Stimulated activated CD8-positive, alpha-beta memory T cell treated with anti-CD3 and anti-CD28 coated beads, Interleukin-15, amount 100 ng/mL, for 4 hours (primary cell): ENCODE data around the gene HELT.
"Not testable (repeated sequence)": the region's sequence is repeated elsewhere in the genome, so short reads cannot be mapped to it uniquely, and the experiment has no call there.

Experiments used
- DNase-seq, 2 donors: peaks; one replicate each; pipeline ENCODE4 v3.0.0-alpha.2; 2020; ENCODE audit warnings: low read depth in 2 of 2

HELT gene, protein sequence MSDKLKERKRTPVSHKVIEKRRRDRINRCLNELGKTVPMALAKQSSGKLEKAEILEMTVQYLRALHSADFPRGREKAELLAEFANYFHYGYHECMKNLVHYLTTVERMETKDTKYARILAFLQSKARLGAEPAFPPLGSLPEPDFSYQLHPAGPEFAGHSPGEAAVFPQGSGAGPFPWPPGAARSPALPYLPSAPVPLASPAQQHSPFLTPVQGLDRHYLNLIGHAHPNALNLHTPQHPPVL

DNA sequence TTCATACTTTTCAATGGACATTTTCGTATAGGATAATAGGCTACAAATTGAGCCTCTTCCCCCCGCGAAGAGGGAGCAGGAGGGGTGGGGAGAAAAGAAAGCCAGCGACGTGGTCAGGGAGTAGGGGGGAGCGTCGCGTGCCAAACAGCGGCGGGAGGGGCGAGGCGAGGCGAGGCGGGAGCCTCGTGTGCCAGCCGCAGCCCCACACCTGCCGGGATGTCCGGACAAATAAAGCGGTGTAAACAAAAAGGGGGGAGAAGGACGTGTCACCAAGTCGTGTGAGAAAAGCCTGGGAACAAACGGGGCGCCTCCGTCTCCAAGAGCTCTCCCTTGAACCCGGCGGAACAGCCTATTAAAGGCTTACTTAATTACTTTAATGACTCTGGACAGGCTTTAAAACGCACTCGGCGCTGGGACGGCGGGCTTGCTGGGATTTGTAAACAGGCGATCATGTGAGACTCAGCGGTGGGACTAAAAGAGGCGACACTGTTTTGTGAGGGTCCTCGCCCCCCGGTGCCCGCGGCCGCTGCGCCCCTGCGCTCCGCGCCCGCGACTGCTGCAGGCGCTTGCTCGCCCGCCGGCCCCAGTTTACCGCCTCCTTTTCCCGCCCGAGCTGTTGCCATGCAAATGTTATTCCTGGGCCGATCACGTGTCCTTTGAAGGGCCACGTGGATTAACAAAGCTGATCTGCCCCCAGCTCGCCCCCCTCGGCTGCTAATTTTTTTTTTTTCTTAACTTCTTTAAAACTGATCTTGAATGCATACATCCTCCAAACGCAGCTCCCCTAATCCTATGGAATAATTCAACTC, at the start of gene HELT:
HELT (plus strand) TSS at position 527 of the 809 bp plus-strand sequence. CDS start 439 bp downstream, outside the sequence.
- no peak for DNase-seq

DNA sequence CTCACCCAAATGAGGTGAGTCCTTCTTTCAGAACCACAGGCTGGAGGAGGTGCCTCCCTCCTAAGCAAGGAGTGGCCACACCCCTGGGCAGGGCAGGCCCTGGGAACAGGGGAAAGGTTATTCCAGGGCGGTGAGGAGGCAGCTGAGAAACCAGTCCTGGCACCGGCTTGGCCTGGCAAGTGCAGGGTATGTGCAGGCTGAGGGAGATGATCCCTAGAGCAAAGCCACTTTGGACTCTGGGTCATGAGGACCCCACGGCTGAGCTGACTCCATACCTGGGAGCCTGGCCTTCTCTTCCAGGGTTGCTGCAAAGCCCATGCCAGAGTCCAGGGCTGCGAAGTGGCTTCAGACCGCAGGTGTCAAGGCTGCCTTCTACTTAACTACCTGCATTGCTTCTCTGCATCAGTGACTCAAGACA, 49.5 kb upstream of the HELT start:
- no peak for DNase-seq

DNA sequence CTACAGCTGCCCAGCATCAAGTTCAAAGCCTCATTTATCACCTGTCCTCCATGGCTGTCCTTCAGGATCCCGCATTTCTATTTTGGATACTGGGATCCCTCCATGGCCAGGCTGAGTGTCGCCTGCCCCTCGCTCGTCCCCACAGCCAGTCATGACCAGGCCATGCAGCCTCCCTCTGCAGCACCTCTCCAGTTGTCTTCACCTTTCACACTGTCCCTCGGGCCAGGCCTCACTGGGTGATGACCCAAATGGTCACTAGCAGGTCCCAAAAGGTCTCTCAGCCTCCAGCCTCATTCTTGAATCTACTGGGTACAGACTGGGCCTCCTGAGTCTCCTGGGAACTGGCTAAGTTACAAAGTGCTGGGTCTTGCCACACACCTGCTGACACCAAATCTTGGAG, 48.7 kb upstream of the HELT start:
- DNase-seq = no peak

DNA sequence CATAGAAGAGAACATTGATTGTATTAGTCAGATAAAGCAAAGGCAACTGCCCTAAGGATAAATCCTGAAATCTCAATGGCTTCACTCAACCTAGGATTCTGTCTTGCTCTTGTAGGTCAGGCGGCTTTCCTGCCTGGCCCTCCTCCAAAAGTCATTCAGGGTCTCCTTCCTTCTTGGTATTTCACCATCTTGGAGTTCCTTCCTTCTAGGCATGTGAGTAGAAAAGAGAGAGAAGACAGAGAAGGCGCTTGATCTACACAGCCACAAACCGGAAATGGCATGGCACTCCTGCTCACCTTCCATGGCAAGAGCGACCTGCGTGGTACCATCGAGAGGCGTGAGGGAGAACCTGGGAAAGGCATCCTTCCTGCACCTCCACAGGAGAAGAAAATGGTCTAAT, 45.3 kb upstream of the HELT start:
- no peak for DNase-seq

DNA sequence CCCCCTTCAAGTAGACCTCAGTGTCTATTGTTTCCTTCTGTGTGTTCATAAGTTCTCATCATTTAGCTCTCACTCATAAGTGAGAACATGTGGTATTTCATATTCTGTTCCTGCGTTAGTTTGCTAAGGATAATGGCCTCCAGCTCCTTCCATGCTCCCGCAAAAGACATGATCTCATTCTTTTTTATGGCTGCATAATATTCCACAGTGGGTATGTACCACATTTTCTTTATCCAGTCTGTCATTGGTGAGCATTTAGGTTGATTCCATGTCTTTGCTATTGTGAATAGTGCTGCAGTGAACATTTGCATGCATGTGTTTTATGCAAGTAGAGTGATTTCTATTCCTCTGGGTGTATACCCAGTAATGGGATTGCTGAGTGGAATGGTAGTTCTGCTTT, 41.9 kb upstream of the HELT start:
- DNase-seq = not testable (repeated sequence)

DNA sequence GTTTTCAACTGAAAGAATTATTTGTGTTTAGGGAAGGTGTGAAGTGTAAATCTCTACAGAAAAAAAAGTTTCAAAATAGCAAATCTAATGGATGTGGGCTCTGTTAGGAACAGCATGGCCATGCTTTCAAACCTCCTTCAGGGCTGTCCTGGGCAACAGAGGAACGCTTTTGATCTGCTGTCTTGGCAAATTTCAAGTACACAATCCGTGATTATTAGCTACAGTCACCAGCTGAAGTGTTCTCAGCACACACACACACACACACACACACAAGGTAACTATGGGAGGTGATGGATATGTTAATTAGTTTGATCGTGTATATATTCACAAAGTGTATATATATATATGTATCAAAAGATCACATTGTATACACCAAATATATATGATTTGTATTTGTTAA, 40.5 kb upstream of the HELT start:
- no peak for DNase-seq

DNA sequence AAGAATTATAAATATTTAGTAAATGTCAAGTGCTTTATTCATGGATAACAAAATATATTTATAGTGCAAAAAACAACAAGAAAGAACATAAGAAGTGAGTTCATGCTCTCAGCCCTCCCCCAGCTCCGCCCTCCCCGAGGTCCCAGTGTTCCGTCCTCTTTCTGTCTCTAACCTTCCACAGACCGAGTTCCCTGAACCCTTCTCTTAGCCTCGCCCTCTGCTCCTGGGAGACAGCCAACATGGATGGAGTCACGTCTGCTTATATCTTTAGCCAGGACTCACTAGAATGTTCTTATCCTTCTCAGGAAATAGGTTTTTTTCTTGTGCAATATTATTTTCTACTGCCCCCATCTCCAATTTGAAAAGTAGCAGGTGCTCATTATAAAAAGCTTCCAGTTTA, 40.1 kb upstream of the HELT start:
- no peak for DNase-seq

DNA sequence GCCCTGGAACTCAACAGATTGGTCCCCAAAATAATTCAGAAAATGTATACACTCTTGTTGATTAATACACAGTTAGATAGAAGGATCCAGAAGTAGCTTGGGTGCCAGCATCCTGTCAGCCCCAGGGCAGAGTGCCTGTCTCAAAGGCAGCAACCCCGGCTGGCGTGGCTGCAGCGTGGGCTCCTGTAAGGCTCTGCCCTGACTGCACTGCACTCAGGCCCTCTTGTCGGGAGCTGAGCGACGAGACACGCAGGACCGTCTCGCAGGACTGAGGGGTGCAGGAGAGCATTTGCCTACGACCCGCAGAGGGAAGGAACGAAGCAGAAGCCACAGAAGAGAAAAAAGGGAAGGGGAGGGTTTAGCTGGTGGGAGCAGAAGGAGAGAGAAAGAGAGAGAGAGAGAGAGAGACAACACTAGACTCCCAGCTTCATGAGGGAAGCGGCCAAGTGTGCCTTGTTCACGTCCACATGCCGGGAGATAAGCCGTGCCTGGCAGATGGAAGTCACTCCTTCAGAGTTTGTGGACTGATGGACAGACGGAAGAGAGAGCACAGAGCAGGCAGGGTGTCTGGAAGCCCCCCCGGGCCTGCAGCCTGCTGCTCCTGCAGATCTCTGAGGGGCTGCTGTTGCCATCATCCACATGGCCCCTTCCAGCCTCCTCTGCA, 38.7 kb upstream of the HELT start:
- no peak for DNase-seq

DNA sequence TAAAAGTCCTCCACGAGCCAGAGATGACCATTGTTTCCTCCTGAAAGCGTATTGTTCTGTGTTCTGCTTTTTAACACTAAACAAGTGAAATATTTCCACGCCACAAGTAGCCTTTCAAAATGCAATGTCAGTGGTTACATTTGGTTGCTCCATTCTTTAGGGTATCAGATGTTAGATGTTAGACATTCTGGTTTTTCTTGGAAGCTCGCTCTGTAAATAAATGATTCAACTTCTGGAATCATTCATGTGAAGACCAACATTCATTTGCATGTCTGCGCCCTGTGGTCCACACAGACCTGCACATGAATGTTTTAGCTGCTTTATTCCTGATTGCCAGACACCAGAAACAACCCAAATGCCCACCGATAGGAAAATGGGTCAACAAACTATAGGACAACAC, 38.0 kb upstream of the HELT start:
- no peak for DNase-seq

DNA sequence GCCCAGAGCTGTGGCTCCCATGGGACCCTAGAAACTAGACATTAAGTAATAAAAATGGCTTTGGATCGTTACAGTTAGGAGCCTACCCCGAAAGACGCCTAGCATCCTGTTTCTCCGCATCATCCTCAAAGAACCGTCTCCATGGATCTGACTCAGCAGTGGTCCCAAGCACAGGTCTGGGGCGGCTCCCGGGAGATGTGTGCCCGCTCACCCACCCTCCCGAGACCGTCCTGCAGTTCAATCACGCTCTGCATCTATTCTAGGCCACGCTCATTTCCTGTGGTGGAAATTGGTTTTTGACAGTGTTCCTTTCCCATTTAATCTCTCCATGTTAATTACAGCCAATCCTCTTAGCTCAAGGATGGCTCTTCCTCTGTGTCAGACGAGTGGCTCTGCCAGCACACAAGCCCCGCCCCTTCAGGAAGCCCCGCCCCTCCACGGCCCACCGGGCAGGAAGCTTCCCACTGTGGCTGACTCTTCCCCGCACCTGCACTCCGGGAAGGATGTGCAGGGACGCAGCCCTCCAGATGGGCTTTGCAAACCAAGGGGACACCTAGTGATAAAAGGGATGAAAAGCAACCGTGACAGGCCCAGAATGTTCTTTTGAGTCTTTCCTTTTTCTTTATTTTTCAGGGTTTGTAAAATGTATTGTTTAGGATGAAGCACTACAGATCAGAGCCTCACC, 34.5 kb upstream of the HELT start:
- peak; percentile 23 to 36 for DNase-seq

DNA sequence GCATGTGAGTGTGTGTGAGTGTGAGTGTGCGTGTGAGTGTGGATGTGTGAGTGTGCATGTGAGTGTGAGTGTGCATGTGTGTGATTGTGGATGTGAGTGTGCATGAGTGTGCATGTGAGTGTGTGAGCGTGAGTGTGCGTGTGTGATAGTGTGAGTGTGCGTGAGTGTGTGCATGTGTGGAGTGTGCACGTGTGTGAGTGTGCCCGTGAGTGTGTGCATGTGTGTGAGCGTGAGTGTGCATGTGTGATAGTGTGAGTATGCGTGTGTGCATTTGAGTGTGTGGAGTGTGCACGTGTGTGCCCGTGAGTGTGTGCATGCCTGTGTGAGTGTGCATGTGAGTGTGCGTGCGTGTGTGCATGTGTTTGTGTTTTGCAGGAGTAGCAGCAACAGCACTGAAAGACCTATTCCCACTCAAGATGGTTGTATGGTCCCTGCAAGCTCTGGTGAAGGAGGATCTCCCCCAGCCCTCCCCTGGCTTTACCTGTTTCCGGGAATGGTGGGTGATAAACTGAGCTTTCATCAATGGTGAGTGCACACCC, 30.7 kb upstream of the HELT start:
- DNase-seq = no peak

DNA sequence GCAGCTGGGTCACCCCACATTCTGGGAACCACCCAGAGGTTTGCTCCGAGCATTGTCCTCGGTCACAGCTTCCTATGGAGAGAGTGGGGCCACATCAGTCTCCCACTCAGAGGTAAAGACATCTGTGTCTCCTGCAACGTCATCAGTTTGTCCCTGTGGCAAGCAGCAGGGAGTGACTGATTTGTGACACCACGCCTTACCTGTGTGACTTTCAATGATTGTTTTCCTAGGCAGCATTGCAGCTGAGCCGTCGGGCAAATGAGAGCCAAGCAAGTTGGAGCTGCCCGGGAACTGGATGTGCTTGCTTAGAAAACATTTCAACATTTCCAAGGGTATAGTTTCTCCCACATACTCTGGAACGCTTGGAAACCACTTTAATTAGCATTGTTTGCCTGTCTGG, 29.7 kb upstream of the HELT start:
- DNase-seq = no peak

DNA sequence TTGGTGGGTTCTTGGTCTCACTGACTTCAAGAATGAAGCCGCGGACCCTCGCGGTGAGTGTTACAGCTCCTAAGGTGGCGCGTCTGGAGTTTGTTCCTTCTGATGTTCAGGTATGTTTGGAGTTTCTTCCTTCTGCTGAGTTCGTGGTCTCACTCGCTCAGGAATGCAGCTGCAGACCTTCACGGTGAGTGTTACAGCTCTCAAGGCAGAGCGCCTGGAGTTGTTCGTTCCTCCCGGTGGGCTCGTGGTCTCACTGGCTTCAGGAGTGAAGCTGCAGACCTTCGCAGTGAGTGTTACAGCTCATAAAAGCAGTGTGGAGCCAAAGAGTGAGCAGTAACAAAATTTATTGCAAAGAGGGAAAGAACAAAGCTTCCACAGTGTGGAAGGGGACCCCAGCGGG, 29.0 kb upstream of the HELT start:
- DNase-seq = not testable (repeated sequence)

DNA sequence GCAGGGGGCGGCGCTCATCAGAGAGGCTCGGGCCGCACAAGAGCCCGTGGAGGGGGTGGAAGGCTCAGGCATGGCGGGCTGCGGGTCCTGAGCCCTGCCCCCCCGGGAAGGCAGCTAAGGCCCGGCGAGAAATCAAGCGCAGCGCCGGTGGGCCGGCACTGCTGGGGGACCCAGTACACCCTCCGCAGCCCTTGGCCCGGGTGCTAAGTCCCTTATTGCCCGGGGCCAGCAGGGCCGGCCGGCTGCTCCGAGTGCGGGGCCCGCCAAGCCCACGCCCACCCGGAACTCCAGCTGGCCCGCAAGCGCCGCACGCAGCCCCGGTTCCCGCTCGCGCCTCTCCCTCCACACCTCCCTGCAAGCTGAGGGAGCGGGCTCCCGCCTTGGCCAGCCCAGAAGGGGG, 28.2 kb upstream of the HELT start:
- DNase-seq = not testable (repeated sequence)

DNA sequence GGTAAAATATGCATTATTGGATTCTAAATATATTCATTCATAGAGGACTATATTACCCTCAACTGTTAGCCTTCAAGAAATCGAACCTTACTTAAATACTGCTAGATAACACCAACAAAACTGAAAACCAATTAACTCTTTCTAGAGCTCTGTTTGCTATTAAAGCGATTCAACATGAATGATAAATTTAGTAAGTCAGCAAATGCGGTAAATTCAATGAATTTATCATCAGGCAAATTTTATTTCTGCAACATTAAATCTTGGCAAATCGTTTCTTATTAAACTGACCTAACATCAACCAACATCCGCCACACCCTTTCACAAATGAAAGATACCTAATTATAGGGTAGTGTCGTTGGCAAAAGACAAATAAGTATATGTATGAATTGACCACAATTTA, 26.4 kb upstream of the HELT start:
- no peak for DNase-seq

DNA sequence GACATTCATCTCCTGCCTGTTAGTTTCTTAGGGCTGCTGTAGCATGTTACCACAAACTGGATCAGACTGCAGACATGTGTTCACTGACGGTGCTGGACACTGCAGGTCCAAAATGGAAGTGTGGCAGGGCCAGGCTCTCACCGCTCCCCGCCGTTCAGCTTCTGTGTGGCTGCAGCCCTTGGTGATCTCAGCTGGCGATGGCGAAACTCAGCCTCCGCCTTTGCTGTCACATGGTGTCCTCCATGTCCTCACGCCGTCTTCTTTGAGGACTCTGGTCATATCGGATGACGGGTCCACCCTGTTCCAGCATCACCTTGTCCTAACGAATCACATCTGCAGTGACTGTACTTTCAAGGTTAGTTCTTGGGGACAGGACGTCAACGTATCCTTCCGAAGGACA, 25.9 kb upstream of the HELT start:
- no peak for DNase-seq

DNA sequence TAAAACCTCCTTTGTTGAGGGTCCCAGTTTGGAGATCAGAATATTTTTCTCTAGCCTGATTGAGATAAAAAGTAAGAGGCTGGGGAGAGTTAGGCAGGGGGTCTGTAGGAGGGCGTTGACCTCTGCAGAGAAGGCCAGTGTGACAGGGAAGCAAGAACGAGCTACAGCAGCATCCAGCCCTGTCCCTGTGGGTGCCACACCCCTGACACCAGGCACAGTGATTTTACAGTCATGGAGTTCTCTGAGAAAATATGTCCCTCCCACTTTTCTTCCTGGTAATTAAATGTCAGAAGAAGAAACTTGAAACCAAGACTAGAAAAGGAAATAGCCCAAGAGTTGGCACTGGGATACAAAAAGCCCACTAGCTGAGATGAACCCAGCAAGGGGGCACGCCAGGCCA, 25.0 kb upstream of the HELT start:
- no peak for DNase-seq

DNA sequence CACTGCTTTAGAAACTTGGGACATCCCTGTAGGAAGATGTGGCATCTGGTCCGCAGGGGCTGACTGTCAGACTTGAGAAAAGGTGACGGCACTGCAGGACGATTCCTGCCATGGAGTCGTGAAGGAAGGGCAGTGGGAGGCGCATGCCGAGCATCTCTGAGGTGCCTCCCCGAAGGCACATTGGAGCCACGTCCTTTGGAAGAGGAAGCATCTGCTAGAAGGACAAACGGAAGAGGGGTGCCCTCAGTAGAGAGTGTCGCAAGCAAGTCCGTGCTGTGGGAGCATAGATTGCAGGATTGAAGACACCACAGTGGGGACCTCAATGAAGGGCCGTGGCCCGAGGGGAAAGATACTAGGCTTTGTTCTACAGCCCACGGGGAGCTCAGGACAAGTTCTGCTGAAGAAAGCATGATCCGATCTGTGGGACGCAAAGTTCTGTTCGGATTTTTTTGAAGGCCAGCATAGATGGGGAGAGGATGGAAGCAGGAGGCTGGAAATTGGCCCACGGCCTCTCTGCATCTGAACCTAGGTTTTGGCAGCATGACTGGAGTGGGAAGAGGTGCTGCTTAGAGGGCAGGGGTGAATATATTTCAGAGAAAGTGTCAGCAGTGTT, 24.2 kb upstream of the HELT start:
- DNase-seq = no peak

DNA sequence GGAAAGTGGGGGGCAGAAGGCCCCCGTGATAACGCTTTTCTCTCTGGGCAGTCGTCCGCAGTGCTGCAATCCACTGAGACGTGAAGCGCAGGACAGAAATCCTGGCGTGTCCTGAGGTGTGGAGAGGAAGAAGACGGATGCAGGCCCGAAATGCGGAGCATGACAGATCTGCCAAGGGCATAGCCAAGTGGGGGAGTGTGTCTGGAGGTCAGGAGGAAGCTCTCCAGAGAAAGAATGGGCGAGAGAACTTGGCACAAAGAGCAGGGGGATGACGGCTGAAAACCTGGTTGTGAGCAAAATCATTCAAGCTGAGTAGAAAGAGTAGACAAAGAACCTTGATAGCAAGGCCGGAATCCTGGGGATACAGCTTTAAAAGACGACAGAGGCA, 23.7 kb upstream of the HELT start:
- no peak for DNase-seq

DNA sequence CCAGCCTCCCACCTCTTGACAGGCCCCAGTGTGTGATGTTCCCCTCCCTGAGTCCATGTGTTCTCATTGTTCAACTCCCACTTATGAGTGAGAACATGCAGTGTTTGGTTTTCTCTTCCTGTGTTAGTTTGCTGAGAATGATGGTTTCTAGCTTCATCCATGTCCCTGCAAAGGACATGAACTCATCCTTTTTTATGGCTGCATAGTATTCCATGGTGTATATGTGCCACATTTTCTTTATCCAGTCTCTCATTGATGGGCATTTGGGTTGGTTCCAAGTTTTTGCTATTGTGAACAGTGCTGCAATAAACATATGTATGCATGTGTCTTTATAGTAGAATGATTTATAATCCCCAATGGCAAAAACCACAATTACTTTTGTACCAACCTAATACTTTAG, 20.6 kb upstream of the HELT start:
- DNase-seq = not testable (repeated sequence)

DNA sequence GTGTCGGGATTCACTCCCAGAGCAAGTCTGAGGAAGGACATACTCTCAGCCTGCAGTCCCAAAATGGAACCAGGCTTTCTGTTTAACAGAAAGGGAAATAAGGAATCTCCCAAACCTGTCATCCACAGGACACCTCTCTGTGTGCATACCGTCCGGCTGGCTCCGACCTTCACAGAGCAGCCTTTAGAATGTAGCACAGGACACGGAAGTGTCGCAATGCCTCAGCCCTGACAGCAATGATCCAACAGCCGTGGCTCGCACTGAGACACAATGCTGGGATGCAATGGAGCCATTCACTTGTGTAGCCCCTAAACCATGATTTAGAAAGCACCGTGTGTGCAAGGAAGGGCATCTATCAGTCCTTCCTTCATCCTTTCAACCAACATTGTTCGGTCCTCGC, 15.5 kb upstream of the HELT start:
- DNase-seq = no peak
